GM23248 (cell line): Measurements from ENCODE around the gene ANO5.

ENCODE experiments used
- EZH2 ChIP-seq: fragments of 200-600 bp; sonication (generic); IDR thresholded peaks from 2 replicates; pipeline ENCODE4 v1.6.1; 2018; ENCODE audit warnings: antibody characterized with exemption, mild to moderate bottlenecking; ENCODE audit not compliant: insufficient read depth, poor library complexity, severe bottlenecking
- EZH2phosphoT487 ChIP-seq: fragments of 200-600 bp; sonication (generic); IDR thresholded peaks from 2 replicates; pipeline ENCODE4 v1.6.1; 2018; ENCODE audit warnings: antibody characterized with exemption, moderate library complexity, mild to moderate bottlenecking, low read depth; ENCODE audit not compliant: insufficient read depth

GRCh38 chr11:22190827-22191463 lies 1.9 kb upstream of the ANO5 start:
- TF ChIP-seq EZH2phosphoT487: no peak
- no peak for TF ChIP-seq EZH2
